ENCODE results near the gene CPT1A. TPM values are rescaled to one million over a fixed set of nuclear protein-coding genes. Genes with fewer than 3 reads are reported as not detected.

Gene CPT1A
- total and polyA plus RNA-seq, 4 donors: 22.9 to 32.7 (median 30.2) TPM

DNA sequence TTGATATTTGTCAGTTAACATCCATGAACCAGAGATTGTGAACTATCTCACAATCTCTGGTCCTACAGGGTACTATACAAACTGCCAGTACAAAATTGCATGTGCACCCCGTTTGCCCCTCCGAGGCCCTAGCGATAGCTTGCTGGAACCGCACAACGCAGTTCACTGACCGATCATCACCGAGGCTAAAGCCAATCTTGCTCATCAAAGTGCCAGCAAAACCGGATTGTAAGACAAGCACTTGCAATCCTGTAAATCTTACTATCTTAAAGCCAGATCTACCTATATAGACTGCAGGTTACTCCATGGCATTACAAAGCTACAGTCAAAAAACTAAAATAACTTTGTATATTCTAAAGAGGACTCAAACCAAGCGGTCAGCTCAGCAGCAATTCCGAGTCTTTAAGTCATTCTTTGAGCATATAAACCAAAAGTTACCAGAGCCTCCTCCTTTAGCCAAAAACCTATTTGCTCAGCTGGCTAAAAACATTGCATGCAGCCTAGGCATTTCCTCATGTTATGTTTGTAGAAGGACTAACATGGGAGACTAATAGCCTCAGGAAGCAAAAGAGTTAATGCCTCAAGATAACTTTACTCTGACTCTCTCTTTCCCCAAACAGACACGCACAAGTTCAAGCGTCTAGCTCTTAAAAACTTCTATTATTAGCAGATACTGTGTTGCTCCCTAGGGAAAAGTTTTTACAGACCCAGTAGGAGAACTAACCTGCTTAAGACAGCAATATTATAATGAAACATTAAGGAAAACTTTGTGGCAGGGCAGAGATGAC is 30.7 kb upstream of the CPT1A start:
- DNase-seq (ENCODE audit: low read depth in 4 of 6, low spot score in 6 of 6): no peak
- Histone ChIP-seq H3K4me1 (ENCODE audit: control insufficient read depth, insufficient read depth, low read length) (peaks cover 8% of the 10 kb centered on the region), H3K27ac (ENCODE audit: low read depth, low read length) (no peak overlapping the region), H3K27me3 (ENCODE audit: control insufficient read depth, insufficient read depth, low read length) (no peaks in the 10 kb centered on the region), H3K9me3 (ENCODE audit: control insufficient read depth, insufficient read depth, low read length) (no peaks in the 10 kb centered on the region), H3K4me3 (ENCODE audit: low read depth, low read length) (no peak overlapping the region), H3K36me3 (ENCODE audit: control insufficient read depth, insufficient read depth, low read length) (no peaks in the 10 kb centered on the region)
- WGBS (ENCODE audit: insufficient coverage): 87% methylated on average over 9 of the region's 12 CpGs

DNA sequence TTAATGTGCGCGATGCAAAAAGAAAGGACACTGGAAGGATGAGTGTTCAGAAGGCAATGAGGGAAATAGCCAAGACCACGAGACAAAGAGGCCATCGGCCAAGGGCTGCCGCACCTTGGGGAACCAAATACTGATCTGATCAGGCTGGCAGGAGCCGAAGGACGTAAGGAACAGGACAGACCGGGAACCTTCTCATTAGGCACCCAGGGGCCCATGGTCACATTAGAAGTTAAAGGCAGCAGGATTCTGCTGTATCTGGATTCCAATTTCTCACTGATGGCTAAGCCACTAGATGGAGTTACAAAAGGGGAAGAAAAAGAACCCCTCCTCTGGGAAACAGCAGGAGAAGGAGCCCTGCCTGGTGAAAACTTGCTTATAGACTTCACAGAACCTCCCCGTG is 28.8 kb upstream of the CPT1A start:
- peaks cover under 1% of the 10 kb centered on the region for H3K36me3 ChIP-seq (ENCODE audit: control insufficient read depth, insufficient read depth, low read length)
- 43% methylated on average over 8 of the region's 9 CpGs for WGBS (ENCODE audit: insufficient coverage)
- peak in 1 of 6 donors; percentile 17 for DNase-seq (ENCODE audit: low read depth in 4 of 6, low spot score in 6 of 6)
- no peaks in the 10 kb centered on the region for H3K9me3 ChIP-seq (ENCODE audit: control insufficient read depth, insufficient read depth, low read length)
- peak overlapping the region; percentile 26 for H3K4me3 ChIP-seq (ENCODE audit: low read depth, low read length)
- no peak overlapping the region for H3K27ac ChIP-seq (ENCODE audit: low read depth, low read length)
- H3K27me3 ChIP-seq (ENCODE audit: control insufficient read depth, insufficient read depth, low read length): no peaks in the 10 kb centered on the region
- peaks cover 8% of the 10 kb centered on the region for H3K4me1 ChIP-seq (ENCODE audit: control insufficient read depth, insufficient read depth, low read length)

DNA sequence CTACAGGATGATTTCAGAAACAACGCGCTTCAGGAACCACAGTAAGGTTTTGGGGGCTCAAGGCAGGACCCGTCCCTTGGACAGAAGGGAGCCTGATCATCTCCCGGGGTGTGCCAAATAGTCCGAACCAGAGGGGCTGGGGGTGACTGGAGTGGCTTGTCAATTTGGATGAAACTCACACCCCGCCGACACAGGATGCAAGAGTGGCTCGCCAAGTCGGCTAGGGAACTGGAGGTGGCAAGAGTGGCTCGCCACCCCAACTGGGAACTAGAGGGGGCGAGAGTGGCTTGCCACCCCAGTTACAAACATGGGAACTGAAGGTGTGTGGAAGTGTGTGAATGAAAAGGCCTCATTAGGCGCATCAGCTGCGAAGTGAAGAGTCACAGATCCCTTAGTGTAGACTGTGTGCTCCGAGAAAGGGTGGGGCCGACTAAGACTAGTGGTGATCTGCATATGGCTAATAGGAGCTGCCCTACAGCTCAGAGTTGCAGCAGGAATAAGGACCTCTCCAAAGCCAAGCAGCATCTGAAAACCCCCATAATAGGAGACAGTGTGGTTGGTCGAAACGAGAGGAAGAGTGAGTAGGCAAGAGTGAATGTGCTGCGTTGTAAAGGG is 26.6 kb upstream of the CPT1A start:
- no peak overlapping the region for H3K27ac ChIP-seq (ENCODE audit: low read depth, low read length)
- WGBS (ENCODE audit: insufficient coverage): 88% methylated on average over 14 of the region's 18 CpGs
- H3K9me3 ChIP-seq (ENCODE audit: control insufficient read depth, insufficient read depth, low read length): no peaks in the 10 kb centered on the region
- no peaks in the 10 kb centered on the region for H3K27me3 ChIP-seq (ENCODE audit: control insufficient read depth, insufficient read depth, low read length)
- peaks cover 8% of the 10 kb centered on the region for H3K4me1 ChIP-seq (ENCODE audit: control insufficient read depth, insufficient read depth, low read length)
- H3K36me3 ChIP-seq (ENCODE audit: control insufficient read depth, insufficient read depth, low read length): peaks cover 6% of the 10 kb centered on the region
- no peak overlapping the region for H3K4me3 ChIP-seq (ENCODE audit: low read depth, low read length)
- DNase-seq (ENCODE audit: low read depth in 4 of 6, low spot score in 6 of 6): no peak

DNA sequence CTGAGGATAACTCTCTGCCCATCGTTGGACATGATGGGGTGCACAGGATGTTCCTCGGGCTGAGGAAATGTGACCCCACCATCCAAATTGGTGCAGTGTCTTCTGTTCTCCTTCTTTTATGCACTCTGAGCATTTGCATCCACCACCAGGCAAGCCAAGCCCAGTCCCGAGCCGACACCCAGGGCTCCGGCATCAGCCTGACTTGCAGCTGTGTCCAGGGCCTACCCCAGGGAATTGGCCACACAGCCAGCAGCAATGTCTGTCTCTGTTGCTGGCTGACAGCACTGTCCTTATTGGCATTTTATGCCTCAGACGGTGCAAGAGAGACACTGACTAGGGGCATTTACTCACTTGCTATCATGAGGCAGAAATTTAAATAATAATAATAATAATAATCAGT is 25.4 kb upstream of the CPT1A start:
- H3K9me3 ChIP-seq (ENCODE audit: control insufficient read depth, insufficient read depth, low read length): no peaks in the 10 kb centered on the region
- no peaks in the 10 kb centered on the region for H3K27me3 ChIP-seq (ENCODE audit: control insufficient read depth, insufficient read depth, low read length)
- H3K27ac ChIP-seq (ENCODE audit: low read depth, low read length): no peak overlapping the region
- H3K4me3 ChIP-seq (ENCODE audit: low read depth, low read length): no peak overlapping the region
- WGBS (ENCODE audit: insufficient coverage): 68% methylated on average over 5 of the region's 6 CpGs
- peaks cover 8% of the 10 kb centered on the region for H3K4me1 ChIP-seq (ENCODE audit: control insufficient read depth, insufficient read depth, low read length)
- H3K36me3 ChIP-seq (ENCODE audit: control insufficient read depth, insufficient read depth, low read length): peaks cover 6% of the 10 kb centered on the region
- no peak for DNase-seq (ENCODE audit: low read depth in 4 of 6, low spot score in 6 of 6)

DNA sequence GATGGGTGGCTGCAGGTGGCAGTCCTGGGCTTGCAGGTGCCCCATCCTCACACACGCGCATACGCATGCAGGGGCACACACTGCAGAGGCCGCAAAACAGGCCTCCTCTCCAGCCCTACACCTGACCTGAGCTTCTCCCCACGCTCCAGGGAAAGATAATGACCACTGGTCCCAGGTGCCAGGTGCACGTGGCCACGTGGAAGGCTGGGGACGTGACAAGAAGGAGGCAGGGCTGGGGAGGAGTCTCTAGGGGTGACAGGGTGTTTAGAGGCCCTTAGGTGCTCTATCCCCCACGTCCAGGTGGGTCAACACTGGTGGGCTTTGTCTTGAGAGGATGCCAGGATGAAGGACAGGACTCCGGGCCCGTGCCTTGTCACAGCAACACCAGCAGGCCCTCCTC is 23.5 kb upstream of the CPT1A start:
- H3K4me3 ChIP-seq (ENCODE audit: low read depth, low read length): no peak overlapping the region
- H3K27ac ChIP-seq (ENCODE audit: low read depth, low read length): no peak overlapping the region
- peaks cover 8% of the 10 kb centered on the region for H3K4me1 ChIP-seq (ENCODE audit: control insufficient read depth, insufficient read depth, low read length)
- H3K27me3 ChIP-seq (ENCODE audit: control insufficient read depth, insufficient read depth, low read length): no peaks in the 10 kb centered on the region
- H3K9me3 ChIP-seq (ENCODE audit: control insufficient read depth, insufficient read depth, low read length): no peaks in the 10 kb centered on the region
- DNase-seq (ENCODE audit: low read depth in 4 of 6, low spot score in 6 of 6): no peak
- 83% methylated on average over 10 of the region's 11 CpGs for WGBS (ENCODE audit: insufficient coverage)
- peaks cover 6% of the 10 kb centered on the region for H3K36me3 ChIP-seq (ENCODE audit: control insufficient read depth, insufficient read depth, low read length)

DNA sequence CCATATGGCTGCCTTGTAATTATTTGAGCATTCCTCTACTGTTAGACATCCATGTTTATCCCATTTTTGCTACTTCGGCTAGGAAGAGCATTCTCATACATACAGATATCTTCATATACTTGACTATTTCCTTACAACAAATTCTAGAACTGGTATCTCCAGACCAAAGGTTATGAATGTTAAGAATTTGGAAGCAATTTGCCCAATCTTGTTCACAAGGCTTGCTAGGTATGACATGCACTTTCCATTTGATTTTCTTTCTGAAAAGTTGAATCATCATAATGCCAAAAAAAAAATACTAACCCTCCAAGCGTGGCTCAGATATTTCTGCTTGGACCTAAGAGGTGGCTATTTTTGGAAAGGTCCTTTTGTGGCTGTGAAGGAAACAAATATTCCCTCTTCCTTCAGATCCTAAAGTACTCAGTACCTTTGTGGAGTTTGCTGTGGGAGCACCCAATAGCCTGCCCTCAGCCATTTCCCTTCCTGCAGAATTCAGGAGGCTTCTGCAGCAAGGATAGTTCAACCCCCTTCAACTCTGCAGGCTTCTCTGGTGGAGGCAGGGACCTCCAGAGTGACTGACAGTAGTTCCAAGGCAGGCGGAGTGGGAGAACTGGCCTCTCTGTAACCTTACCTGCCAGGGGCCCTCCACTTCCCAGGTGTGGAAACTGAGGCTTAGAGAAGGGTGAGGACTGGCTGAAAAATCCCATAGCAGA is 22.0 kb upstream of the CPT1A start:
- no peaks in the 10 kb centered on the region for H3K9me3 ChIP-seq (ENCODE audit: control insufficient read depth, insufficient read depth, low read length)
- H3K4me3 ChIP-seq (ENCODE audit: low read depth, low read length): no peak overlapping the region
- no peaks in the 10 kb centered on the region for H3K27me3 ChIP-seq (ENCODE audit: control insufficient read depth, insufficient read depth, low read length)
- peaks cover 6% of the 10 kb centered on the region for H3K36me3 ChIP-seq (ENCODE audit: control insufficient read depth, insufficient read depth, low read length)
- WGBS (ENCODE audit: insufficient coverage): 100% methylated on average over 1 of the region's 3 CpGs
- no peak for DNase-seq (ENCODE audit: low read depth in 4 of 6, low spot score in 6 of 6)
- no peaks in the 10 kb centered on the region for H3K4me1 ChIP-seq (ENCODE audit: control insufficient read depth, insufficient read depth, low read length)
- no peak overlapping the region for H3K27ac ChIP-seq (ENCODE audit: low read depth, low read length)

DNA sequence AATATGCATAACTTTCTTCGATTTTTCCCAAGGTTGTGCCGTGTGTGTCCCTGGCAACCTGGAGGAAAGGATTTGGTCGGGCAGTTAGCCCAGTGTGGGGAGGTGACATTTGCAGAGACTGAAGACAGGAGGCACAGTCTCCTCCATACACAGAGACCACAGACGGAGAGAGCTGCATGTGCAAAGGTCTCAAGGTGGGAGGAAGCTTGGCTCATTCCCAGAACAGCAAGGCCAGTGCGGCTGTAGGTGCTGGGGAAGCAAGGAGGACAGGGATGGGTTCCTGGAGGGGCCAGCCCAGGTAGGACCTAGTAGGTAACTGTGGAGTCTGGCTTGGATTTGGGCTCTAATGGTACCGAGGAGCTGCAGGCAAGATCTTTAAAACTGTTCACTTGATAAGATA is 20.7 kb upstream of the CPT1A start:
- no peak for DNase-seq (ENCODE audit: low read depth in 4 of 6, low spot score in 6 of 6)
- Histone ChIP-seq H3K4me3 (ENCODE audit: low read depth, low read length) (no peak overlapping the region), H3K27me3 (ENCODE audit: control insufficient read depth, insufficient read depth, low read length) (no peaks in the 10 kb centered on the region), H3K4me1 (ENCODE audit: control insufficient read depth, insufficient read depth, low read length) (no peaks in the 10 kb centered on the region), H3K36me3 (ENCODE audit: control insufficient read depth, insufficient read depth, low read length) (peaks cover 6% of the 10 kb centered on the region), H3K27ac (ENCODE audit: low read depth, low read length) (no peak overlapping the region), H3K9me3 (ENCODE audit: control insufficient read depth, insufficient read depth, low read length) (no peaks in the 10 kb centered on the region)
- 90% methylated on average over 3 of the region's 6 CpGs for WGBS (ENCODE audit: insufficient coverage)

DNA sequence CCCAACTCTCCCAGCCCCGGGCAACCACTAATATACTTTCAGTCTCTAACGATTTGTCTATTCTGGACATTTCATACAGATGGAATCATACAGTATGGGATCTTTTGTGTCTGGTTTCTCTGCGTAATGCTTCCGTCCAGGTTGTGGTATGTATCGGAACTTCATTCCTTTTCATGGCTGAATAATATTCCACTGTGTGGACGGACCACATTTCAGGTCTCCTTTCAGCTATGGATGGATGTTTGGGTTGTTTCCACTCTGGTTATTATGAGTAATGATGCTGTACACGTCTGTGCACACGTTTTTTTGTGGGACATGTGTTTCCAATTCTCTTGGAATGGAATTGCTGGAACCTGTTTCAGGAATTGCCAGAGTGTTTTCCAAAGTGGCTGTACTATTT is 17.4 kb upstream of the CPT1A start:
- H3K9me3 ChIP-seq (ENCODE audit: control insufficient read depth, insufficient read depth, low read length): no peaks in the 10 kb centered on the region
- no peak overlapping the region for H3K27ac ChIP-seq (ENCODE audit: low read depth, low read length)
- no peaks in the 10 kb centered on the region for H3K36me3 ChIP-seq (ENCODE audit: control insufficient read depth, insufficient read depth, low read length)
- H3K4me1 ChIP-seq (ENCODE audit: control insufficient read depth, insufficient read depth, low read length): peaks cover 16% of the 10 kb centered on the region
- 90% methylated on average over 2 of the region's 8 CpGs for WGBS (ENCODE audit: insufficient coverage)
- DNase-seq (ENCODE audit: low read depth in 4 of 6, low spot score in 6 of 6): no peak
- peaks cover 17% of the 10 kb centered on the region for H3K27me3 ChIP-seq (ENCODE audit: control insufficient read depth, insufficient read depth, low read length)
- H3K4me3 ChIP-seq (ENCODE audit: low read depth, low read length): no peak overlapping the region

DNA sequence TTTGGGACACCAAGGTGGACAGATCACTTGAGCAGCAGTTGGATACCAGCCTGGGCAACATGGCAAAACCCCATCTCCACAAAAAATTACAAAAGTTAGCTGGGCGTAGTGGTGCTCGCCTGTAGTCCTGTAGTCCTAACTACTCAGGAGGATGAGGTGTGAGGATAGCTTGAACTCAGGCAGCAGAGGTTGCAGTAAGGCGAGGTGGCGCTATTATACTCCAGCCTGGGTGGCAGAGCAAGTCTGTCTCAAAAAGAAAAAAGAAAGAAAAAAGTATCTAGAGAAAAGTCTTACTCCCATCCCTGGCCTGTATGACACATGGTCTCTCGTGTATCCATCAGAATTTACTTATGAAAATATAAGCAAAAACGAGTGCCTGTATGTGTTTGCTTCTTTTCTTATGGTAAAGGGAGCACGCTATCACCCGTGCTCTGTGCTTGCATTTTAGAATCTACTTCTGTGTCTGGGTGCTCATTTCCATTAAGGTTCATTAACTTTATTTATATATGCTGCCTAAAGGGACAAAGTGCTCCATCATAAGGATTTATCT is 15.4 kb upstream of the CPT1A start:
- Histone ChIP-seq H3K4me1 (ENCODE audit: control insufficient read depth, insufficient read depth, low read length) (peaks cover 21% of the 10 kb centered on the region), H3K27me3 (ENCODE audit: control insufficient read depth, insufficient read depth, low read length) (peaks cover 30% of the 10 kb centered on the region), H3K36me3 (ENCODE audit: control insufficient read depth, insufficient read depth, low read length) (no peaks in the 10 kb centered on the region), H3K9me3 (ENCODE audit: control insufficient read depth, insufficient read depth, low read length) (no peaks in the 10 kb centered on the region), H3K27ac (ENCODE audit: low read depth, low read length) (no peak overlapping the region), H3K4me3 (ENCODE audit: low read depth, low read length) (no peak overlapping the region)
- no peak for DNase-seq (ENCODE audit: low read depth in 4 of 6, low spot score in 6 of 6)
- WGBS (ENCODE audit: insufficient coverage): 100% methylated on average over 2 of the region's 8 CpGs

Measured in spinal cord (tissue), 10 donors.